WTC11 (cell line): ENCODE data around the gene NAV2. TPM values are rescaled to one million over a fixed set of nuclear protein-coding genes. Genes with fewer than 3 reads are reported as not detected.

Source experiments
- ATAC-seq: fragments of 200-7000 bp; cut with Tn5 transposase; 2 replicates; pipeline ENCODE4 v1.10.0; 2021; ENCODE audit warnings: mild to moderate bottlenecking, moderate library complexity
- CTCF ChIA-PET: fragments of 300-600 bp; sonication (Branson Sonifier 250); formaldehyde crosslinking; loops from one replicate; lab custom pipeline; 2021; ENCODE audit warnings: antibody characterized with exemption; lab: Charles Lee
- POLR2A ChIA-PET: fragments of 350-600 bp; sonication (Branson Sonifier 250); formaldehyde crosslinking; loops from one replicate; lab custom pipeline; 2021; ENCODE audit warnings: antibody characterized with exemption; lab: Charles Lee
- DNase-seq: peaks from one replicate; pipeline ENCODE4 v3.0.0; 2021; ENCODE audit warnings: low spot score
- H3K27ac Mint-ChIP-seq: 2 replicates; pipeline ENCODE4 v1.8.0; 2021; ENCODE audit warnings: mixed read lengths
- H3K27me3 Mint-ChIP-seq: 2 replicates; pipeline ENCODE4 v1.8.0; 2021; ENCODE audit warnings: low read depth, mild to moderate bottlenecking, moderate library complexity, mixed read lengths
- H3K36me3 Mint-ChIP-seq: 2 replicates; pipeline ENCODE4 v1.8.0; 2021; ENCODE audit warnings: mixed read lengths
- H3K4me1 Mint-ChIP-seq: 2 replicates; pipeline ENCODE4 v1.8.0; 2022; ENCODE audit warnings: mixed read lengths
- H3K4me3 Mint-ChIP-seq: 2 replicates; pipeline ENCODE4 v1.8.0; 2021; ENCODE audit warnings: mild to moderate bottlenecking, moderate library complexity, mixed read lengths
- H3K9me3 Mint-ChIP-seq: 2 replicates; pipeline ENCODE4 v1.8.0; 2021; ENCODE audit warnings: mixed read lengths
- ATF1 ChIP-seq: sonication (generic); formaldehyde crosslinking; IDR thresholded peaks from 2 replicates; pipeline ENCODE4 v1.8.1; 2023; ENCODE audit warnings: mild to moderate bottlenecking, moderate library complexity, missing genetic modification reagents
- CBFB ChIP-seq: sonication (generic); formaldehyde crosslinking; IDR thresholded peaks from 2 replicates; pipeline ENCODE4 v1.8.1; 2022; ENCODE audit warnings: mild to moderate bottlenecking, low read depth, missing genetic modification reagents
- EMX1 ChIP-seq: fragments of 250-450 bp; sonication (Bioruptor Pico); IDR thresholded peaks from 2 replicates; pipeline ENCODE4 v1.8.0; 2021; ENCODE audit warnings: mild to moderate bottlenecking
- ESRRA ChIP-seq: sonication (generic); formaldehyde crosslinking; IDR thresholded peaks from 2 replicates; pipeline ENCODE4 v1.8.1; 2022; ENCODE audit warnings: mild to moderate bottlenecking, missing genetic modification reagents, borderline replicate concordance
- FOXP1 ChIP-seq: sonication (generic); formaldehyde crosslinking; IDR thresholded peaks from 2 replicates; pipeline ENCODE4 v1.8.0; 2022; ENCODE audit warnings: missing genetic modification reagents, mild to moderate bottlenecking, moderate library complexity, borderline replicate concordance
- GABPB1 ChIP-seq: sonication (generic); formaldehyde crosslinking; IDR thresholded peaks from 2 replicates; pipeline ENCODE4 v1.8.1; 2023; ENCODE audit warnings: mild to moderate bottlenecking, missing genetic modification reagents
- GTF2I ChIP-seq: fragments of 250-450 bp; sonication (Bioruptor Pico); conservative IDR thresholded peaks from 2 replicates; pipeline ENCODE4 v1.4.0; 2021; ENCODE audit warnings: mild to moderate bottlenecking
- HMGA2 ChIP-seq: fragments of 250-450 bp; sonication (Bioruptor Pico); IDR thresholded peaks from 2 replicates; pipeline ENCODE4 v1.4.0; 2021; ENCODE audit warnings: mild to moderate bottlenecking, moderate library complexity
- JAZF1 ChIP-seq: fragments of 250-450 bp; sonication (Bioruptor Pico); IDR thresholded peaks from 2 replicates; pipeline ENCODE4 v1.9.0; 2021; ENCODE audit warnings: moderate library complexity, mild to moderate bottlenecking, inconsistent platforms
- MXD4 ChIP-seq: fragments of 250-450 bp; sonication (Bioruptor Pico); IDR thresholded peaks from 2 replicates; pipeline ENCODE4 v1.8.0; 2021; ENCODE audit warnings: mild to moderate bottlenecking, moderate library complexity, borderline replicate concordance
- NR2C2 ChIP-seq: sonication (generic); formaldehyde crosslinking; IDR thresholded peaks from 2 replicates; pipeline ENCODE4 v1.8.0; 2022; ENCODE audit warnings: mild to moderate bottlenecking, missing genetic modification reagents
- RELA ChIP-seq: sonication (generic); formaldehyde crosslinking; IDR thresholded peaks from 2 replicates; pipeline ENCODE4 v1.8.1; 2022; ENCODE audit warnings: missing genetic modification reagents, mild to moderate bottlenecking, borderline replicate concordance
- RORB ChIP-seq: fragments of 250-450 bp; sonication (Bioruptor Pico); IDR thresholded peaks from 2 replicates; pipeline ENCODE4 v1.9.0; 2021; ENCODE audit warnings: mild to moderate bottlenecking
- SMAD3 ChIP-seq: sonication (generic); formaldehyde crosslinking; IDR thresholded peaks from 2 replicates; pipeline ENCODE4 v1.8.0; 2022; ENCODE audit warnings: missing genetic modification reagents, mild to moderate bottlenecking, borderline replicate concordance
- SP1 ChIP-seq: sonication (generic); formaldehyde crosslinking; conservative IDR thresholded peaks from 2 replicates; pipeline ENCODE4 v1.8.1; 2022; ENCODE audit warnings: missing genetic modification reagents
- ZBTB21 ChIP-seq: sonication (generic); formaldehyde crosslinking; IDR thresholded peaks from 2 replicates; pipeline ENCODE4 v1.8.1; 2023; ENCODE audit warnings: mild to moderate bottlenecking, missing genetic modification reagents, borderline replicate concordance
- ZNF121 ChIP-seq: sonication (generic); formaldehyde crosslinking; IDR thresholded peaks from 2 replicates; pipeline ENCODE4 v1.8.0; 2023; ENCODE audit warnings: missing genetic modification reagents
- ZNF396 ChIP-seq: fragments of 250-450 bp; sonication (Bioruptor Pico); IDR thresholded peaks from 2 replicates; pipeline ENCODE4 v1.8.0; 2021; ENCODE audit warnings: mild to moderate bottlenecking, moderate library complexity, borderline replicate concordance
- ZNF416 ChIP-seq: fragments of 250-450 bp; sonication (Bioruptor Pico); IDR thresholded peaks from 2 replicates; pipeline ENCODE4 v1.9.0; 2021; ENCODE audit warnings: mild to moderate bottlenecking, inconsistent platforms
- total RNA-seq: library from RNA; stranded (reverse); gene quantifications from 3 replicates; pipeline ENCODE4 v1.2.3, GENCODE V29; 2021
- TF ChIP-seq, protein P1 (sequence below): sonication (generic); formaldehyde crosslinking; IDR thresholded peaks from 2 replicates; pipeline ENCODE4 v1.8.1; 2023; ENCODE audit warnings: mild to moderate bottlenecking, moderate library complexity, missing genetic modification reagents
- TF ChIP-seq, protein P2 (sequence below): sonication (generic); formaldehyde crosslinking; IDR thresholded peaks from 2 replicates; pipeline ENCODE4 v1.8.1; 2022; ENCODE audit warnings: low read depth, mild to moderate bottlenecking, moderate library complexity, missing genetic modification reagents, borderline replicate concordance
- TF ChIP-seq, protein P3 (sequence below): fragments of 250-450 bp; sonication (Bioruptor Pico); IDR thresholded peaks from 2 replicates; pipeline ENCODE4 v1.9.0; 2021; ENCODE audit warnings: moderate library complexity, mild to moderate bottlenecking, inconsistent platforms, borderline replicate concordance
- TF ChIP-seq, protein P4 (sequence below): sonication (generic); formaldehyde crosslinking; IDR thresholded peaks from 2 replicates; pipeline ENCODE4 v1.8.0; 2023; ENCODE audit warnings: missing genetic modification reagents
- TF ChIP-seq, protein P5 (sequence below): fragments of 250-450 bp; sonication (Bioruptor Pico); IDR thresholded peaks from 2 replicates; pipeline ENCODE4 v1.9.0; 2021; ENCODE audit warnings: mild to moderate bottlenecking
- TF ChIP-seq, protein P6 (sequence below): sonication (generic); formaldehyde crosslinking; IDR thresholded peaks from 2 replicates; pipeline ENCODE4 v1.8.1; 2022; ENCODE audit warnings: low read depth, missing genetic modification reagents, borderline replicate concordance

Gene NAV2
- total RNA-seq, 1 experiment from 2014 or later: 42.8 TPM

DNA sequence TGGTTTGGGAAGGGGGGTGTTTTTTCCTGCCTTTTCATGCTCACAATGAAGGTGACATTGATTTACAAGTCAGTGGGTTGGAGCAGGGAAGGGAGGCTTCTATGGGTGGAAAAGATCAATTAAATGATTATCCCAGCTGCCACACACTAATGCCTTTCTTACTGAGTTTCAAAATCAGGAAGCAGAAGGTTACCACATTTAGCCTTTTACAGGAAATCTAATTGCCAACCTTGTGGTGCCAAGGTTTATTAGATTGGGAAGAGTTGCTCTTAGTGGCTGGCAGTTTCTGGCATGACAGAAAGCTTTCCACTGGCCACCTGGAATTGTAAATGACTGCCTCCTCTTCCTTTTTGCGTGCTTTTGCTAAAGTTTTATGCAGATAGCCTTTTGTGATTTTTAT lies 98.7 kb downstream of the NAV2 start:
- Mint-ChIP-seq H3K4me3 (no peak overlapping the region), H3K9me3 (no peaks in the 10 kb centered on the region), H3K27me3 (no peaks in the 10 kb centered on the region), H3K4me1 (peaks cover 91% of the 10 kb centered on the region), H3K36me3 (no peaks in the 10 kb centered on the region; the same call in 1 of the 2 replicates), H3K27ac (no peak overlapping the region; the same call in none of the 2 replicates)
- DNase-seq (no peak), ATAC-seq (no peak)
- ChIA-PET CTCF (interaction anchor here (0.8 to 1.1 kb wide), 2 partner anchors 10 to 247 kb away, joined by 3 to 4 read pairs; no protein-coding TSS in a partner anchor), POLR2A (no interaction called here)
- TF ChIP-seq RORB (CRISPR knock-in tag) (no peak), GTF2I (CRISPR knock-in tag) (no peak)

DNA sequence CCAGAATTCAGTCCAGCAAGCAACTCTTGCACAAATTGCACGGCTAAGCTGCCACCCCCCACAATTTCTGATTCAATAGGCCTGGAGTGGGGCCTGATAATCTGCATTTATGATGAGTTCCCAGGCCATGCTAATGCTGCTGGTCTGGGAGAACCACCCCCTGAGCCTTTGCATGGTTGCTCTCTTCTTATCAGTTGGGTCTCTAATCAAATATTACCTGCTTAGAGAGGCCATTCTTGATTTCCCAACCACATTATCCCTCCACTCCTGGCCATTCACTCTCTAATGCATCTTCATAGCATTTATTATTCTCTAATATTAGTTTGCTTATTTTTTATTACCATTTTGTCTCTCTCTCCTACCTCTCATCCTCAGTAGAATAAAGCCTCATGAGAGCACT lies 99.5 kb downstream of the NAV2 start:
- POLR2A ChIA-PET: no interaction called here
- H3K27ac Mint-ChIP-seq: no peak overlapping the region
- CTCF ChIA-PET: no interaction called here
- no peaks in the 10 kb centered on the region for H3K9me3 Mint-ChIP-seq
- no peaks in the 10 kb centered on the region; the same call in 1 of the 2 replicates for H3K36me3 Mint-ChIP-seq
- H3K4me1 Mint-ChIP-seq: peaks cover 94% of the 10 kb centered on the region
- ATAC-seq: no peak
- H3K27me3 Mint-ChIP-seq: no peaks in the 10 kb centered on the region
- no peak for DNase-seq
- TF ChIP-seq, protein P1, sequence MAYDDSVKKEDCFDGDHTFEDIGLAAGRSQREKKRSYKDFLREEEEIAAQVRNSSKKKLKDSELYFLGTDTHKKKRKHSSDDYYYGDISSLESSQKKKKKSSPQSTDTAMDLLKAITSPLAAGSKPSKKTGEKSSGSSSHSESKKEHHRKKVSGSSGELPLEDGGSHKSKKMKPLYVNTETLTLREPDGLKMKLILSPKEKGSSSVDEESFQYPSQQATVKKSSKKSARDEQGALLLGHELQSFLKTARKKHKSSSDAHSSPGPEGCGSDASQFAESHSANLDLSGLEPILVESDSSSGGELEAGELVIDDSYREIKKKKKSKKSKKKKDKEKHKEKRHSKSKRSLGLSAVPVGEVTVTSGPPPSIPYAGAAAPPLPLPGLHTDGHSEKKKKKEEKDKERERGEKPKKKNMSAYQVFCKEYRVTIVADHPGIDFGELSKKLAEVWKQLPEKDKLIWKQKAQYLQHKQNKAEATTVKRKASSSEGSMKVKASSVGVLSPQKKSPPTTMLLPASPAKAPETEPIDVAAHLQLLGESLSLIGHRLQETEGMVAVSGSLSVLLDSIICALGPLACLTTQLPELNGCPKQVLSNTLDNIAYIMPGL (CRISPR knock-in tag): no peak
- TF ChIP-seq ZBTB21 (CRISPR knock-in tag) (no peak), FOXP1 (no peak), ZNF396 (no peak), ESRRA (CRISPR knock-in tag) (no peak), RELA (CRISPR knock-in tag) (no peak), MXD4 (CRISPR knock-in tag) (no peak), JAZF1 (CRISPR knock-in tag) (no peak)
- TF ChIP-seq, protein P2, sequence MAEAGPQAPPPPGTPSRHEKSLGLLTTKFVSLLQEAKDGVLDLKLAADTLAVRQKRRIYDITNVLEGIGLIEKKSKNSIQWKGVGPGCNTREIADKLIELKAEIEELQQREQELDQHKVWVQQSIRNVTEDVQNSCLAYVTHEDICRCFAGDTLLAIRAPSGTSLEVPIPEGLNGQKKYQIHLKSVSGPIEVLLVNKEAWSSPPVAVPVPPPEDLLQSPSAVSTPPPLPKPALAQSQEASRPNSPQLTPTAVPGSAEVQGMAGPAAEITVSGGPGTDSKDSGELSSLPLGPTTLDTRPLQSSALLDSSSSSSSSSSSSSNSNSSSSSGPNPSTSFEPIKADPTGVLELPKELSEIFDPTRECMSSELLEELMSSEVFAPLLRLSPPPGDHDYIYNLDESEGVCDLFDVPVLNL (CRISPR knock-in tag): no peak
- TF ChIP-seq, protein P3, sequence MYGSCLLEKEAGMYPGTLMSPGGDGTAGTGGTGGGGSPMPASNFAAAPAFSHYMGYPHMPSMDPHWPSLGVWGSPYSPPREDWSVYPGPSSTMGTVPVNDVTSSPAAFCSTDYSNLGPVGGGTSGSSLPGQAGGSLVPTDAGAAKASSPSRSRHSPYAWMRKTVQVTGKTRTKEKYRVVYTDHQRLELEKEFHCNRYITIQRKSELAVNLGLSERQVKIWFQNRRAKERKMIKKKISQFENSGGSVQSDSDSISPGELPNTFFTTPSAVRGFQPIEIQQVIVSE (CRISPR knock-in tag): no peak
- TF ChIP-seq, all 79 proteins: peak for 0
- H3K4me3 Mint-ChIP-seq: no peak overlapping the region

DNA sequence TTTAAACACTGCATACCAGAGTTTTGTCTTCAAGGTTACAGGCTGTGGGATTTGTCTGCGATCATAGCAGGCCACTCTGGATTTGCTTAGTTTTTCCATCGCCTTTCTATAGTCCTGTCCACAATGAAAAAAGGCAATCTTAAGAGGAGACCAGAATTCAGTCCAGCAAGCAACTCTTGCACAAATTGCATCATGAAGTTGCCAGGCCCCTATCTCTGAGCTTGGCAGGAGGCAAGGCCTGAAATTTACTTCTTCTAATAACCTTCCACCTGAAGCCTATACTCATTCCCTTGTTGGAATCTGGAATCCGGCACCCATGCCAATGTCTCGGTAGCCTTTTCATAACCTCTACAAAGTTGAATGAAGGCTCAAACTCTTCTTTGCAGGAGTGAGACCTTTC lies 100.1 kb downstream of the NAV2 start:
- no peak for ATAC-seq
- CTCF ChIA-PET: interaction anchor here (2.5 kb wide), 1 partner anchor 90 kb away, joined by 34 read pairs; no protein-coding TSS in a partner anchor
- H3K9me3 Mint-ChIP-seq: no peaks in the 10 kb centered on the region
- H3K4me1 Mint-ChIP-seq: peaks cover 94% of the 10 kb centered on the region
- no peak overlapping the region for H3K27ac Mint-ChIP-seq
- no peaks in the 10 kb centered on the region; the same call in 1 of the 2 replicates for H3K36me3 Mint-ChIP-seq
- POLR2A ChIA-PET: no interaction called here
- no peak overlapping the region for H3K4me3 Mint-ChIP-seq
- DNase-seq: no peak
- H3K27me3 Mint-ChIP-seq: no peaks in the 10 kb centered on the region
- TF ChIP-seq CBFB (no peak), NR2C2 (CRISPR knock-in tag) (no peak), EMX1 (CRISPR knock-in tag) (no peak), GABPB1 (CRISPR knock-in tag) (no peak), SP1 (no peak), ZNF121 (CRISPR knock-in tag) (no peak), ATF1 (CRISPR knock-in tag) (no peak), ZNF416 (CRISPR knock-in tag) (no peak), HMGA2 (CRISPR knock-in tag) (no peak), RELA (CRISPR knock-in tag) (no peak), FOXP1 (no peak), SMAD3 (CRISPR knock-in tag) (no peak)
- TF ChIP-seq, protein P4, sequence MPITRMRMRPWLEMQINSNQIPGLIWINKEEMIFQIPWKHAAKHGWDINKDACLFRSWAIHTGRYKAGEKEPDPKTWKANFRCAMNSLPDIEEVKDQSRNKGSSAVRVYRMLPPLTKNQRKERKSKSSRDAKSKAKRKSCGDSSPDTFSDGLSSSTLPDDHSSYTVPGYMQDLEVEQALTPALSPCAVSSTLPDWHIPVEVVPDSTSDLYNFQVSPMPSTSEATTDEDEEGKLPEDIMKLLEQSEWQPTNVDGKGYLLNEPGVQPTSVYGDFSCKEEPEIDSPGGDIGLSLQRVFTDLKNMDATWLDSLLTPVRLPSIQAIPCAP: no peak
- TF ChIP-seq, protein P2 (CRISPR knock-in tag): no peak
- TF ChIP-seq, protein P5, sequence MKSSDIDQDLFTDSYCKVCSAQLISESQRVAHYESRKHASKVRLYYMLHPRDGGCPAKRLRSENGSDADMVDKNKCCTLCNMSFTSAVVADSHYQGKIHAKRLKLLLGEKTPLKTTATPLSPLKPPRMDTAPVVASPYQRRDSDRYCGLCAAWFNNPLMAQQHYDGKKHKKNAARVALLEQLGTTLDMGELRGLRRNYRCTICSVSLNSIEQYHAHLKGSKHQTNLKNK (CRISPR knock-in tag): no peak
- TF ChIP-seq, protein P6, sequence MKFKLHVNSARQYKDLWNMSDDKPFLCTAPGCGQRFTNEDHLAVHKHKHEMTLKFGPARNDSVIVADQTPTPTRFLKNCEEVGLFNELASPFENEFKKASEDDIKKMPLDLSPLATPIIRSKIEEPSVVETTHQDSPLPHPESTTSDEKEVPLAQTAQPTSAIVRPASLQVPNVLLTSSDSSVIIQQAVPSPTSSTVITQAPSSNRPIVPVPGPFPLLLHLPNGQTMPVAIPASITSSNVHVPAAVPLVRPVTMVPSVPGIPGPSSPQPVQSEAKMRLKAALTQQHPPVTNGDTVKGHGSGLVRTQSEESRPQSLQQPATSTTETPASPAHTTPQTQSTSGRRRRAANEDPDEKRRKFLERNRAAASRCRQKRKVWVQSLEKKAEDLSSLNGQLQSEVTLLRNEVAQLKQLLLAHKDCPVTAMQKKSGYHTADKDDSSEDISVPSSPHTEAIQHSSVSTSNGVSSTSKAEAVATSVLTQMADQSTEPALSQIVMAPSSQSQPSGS (CRISPR knock-in tag): no peak
